Measurements from ENCODE around the gene TNS1. TPM values are rescaled to one million over a fixed set of nuclear protein-coding genes. Genes with fewer than 3 reads are reported as not detected.
"Not testable (repeated sequence)": the region's sequence is repeated elsewhere in the genome, so short reads cannot be mapped to it uniquely, and the experiment has no call there.

TNS1 gene
- total and polyA plus RNA-seq, 9 of the 15 experiments (the other 6 are each of a cell fraction or from before 2014, with no cell fraction given), result 0.13 to 2.7 (median 0.77) TPM

- H3K9ac ChIP-seq (ENCODE audit: insufficient read depth in 1 of 2, low read depth in 2 of 2, low read length in 2 of 2), result not testable (repeated sequence)
- peak; percentile 21 for TF ChIP-seq NFYB (IDR thresholded peaks at IDR 0.05; ENCODE audit: extremely low read depth, insufficient read length)
- intact Hi-C loops (cut with micrococcal nuclease), result loop anchor here (10.0 kb wide), 1 partner anchor 278 kb away; the partner anchor contains the start of gene RUFY4
Observed at GRCh38 chr2:217786560-217786959, 216.2 kb downstream of the TNS1 start.

GRCh38 chr2:217785544-217786045, 217.2 kb downstream of the TNS1 start:
- in situ Hi-C loops (cut with MboI), result loop anchor here (5.0 kb wide), 1 partner anchor 202 kb away; no protein-coding TSS in a partner anchor
- H3K9ac ChIP-seq (ENCODE audit: insufficient read depth in 1 of 2, low read depth in 2 of 2, low read length in 2 of 2), result no peak overlapping the region
- H4K20me1 ChIP-seq (replicated peaks; ENCODE audit: control insufficient read depth, insufficient read depth, low read length), result no peaks in the 10 kb centered on the region; the same call in 1 of the 2 replicates
- no TSS peak for BruUV-seq (replicated peaks)
- no peaks in the 10 kb centered on the region for H3K79me2 ChIP-seq (ENCODE audit: control insufficient read depth, insufficient read depth, low read length)
- H3K9me1 ChIP-seq (ENCODE audit: control insufficient read depth, insufficient read depth, low read length), result no peaks in the 10 kb centered on the region
- CTCF ChIA-PET (ENCODE audit: low intra/inter-chr PET ratio), result interaction anchor here (0.7 to 2.0 kb wide), 6 partner anchors 101 to 302 kb away, joined by 3 to 13 read pairs (median 6); no protein-coding TSS in a partner anchor
- peak; percentile 63 to 73 (median 70) for DNase-seq (ENCODE audit: extremely low read depth in 1 of 4, low spot score in 3 of 4)
- FAIRE-seq, result peak; percentile 82
- POLR2A ChIA-PET, result interaction anchor here (0.7 to 0.8 kb wide), 2 partner anchors 144 to 202 kb away, joined by 4 to 6 read pairs; no protein-coding TSS in a partner anchor
- intact Hi-C loops (cut with micrococcal nuclease), result loop anchor here (1.0 to 10.0 kb wide), 2 partner anchors 203 to 279 kb away; partner anchors contain the start of gene RUFY4
- H2AFZ ChIP-seq (ENCODE audit: low read depth, low read length), result no peak overlapping the region
- peak; percentile 88 for ATAC-seq
- no peaks in the 10 kb centered on the region for H3K9me3 ChIP-seq (replicated peaks; ENCODE audit: control insufficient read depth, insufficient read depth, low read depth, low read length)
- WGBS (ENCODE audit: insufficient coverage, low coverage, missing lambda C conversion rate), result 6% methylated on average over 9 of the region's 10 CpGs
- H3K4me2 ChIP-seq (ENCODE audit: insufficient read depth, low read length), result no peak overlapping the region
- no peaks in the 10 kb centered on the region for H3K27me3 ChIP-seq (ENCODE audit: control insufficient read depth in 2 of 2, insufficient read depth in 2 of 2, low read length in 2 of 2)
- no peak overlapping the region for H3K4me3 ChIP-seq
- no peaks in the 10 kb centered on the region for H3K36me3 ChIP-seq (ENCODE audit: control insufficient read depth, insufficient read depth, low read length)
- no peak overlapping the region for H3K27ac ChIP-seq (ENCODE audit: extremely low read depth, low read depth, low read length)
- H3K4me1 ChIP-seq (replicated peaks in 1 of 2; ENCODE audit: control insufficient read depth in 2 of 2, insufficient read depth in 2 of 2, low read length in 2 of 2), result peaks cover 0 to 5% of the 10 kb centered on the region in 2 experiments; a peak in 3 of 5 replicates
- no peak for TF ChIP-seq GTF2F1 (IDR thresholded peaks at IDR 0.05; ENCODE audit: low read depth, low read length)
- TF ChIP-seq YBX1 (IDR thresholded peaks at IDR 0.05), result no peak
- TF ChIP-seq RB1 (IDR thresholded peaks at IDR 0.05; ENCODE audit: low read depth), result peak; percentile 31; the same call in 1 of the 2 replicates
- TF ChIP-seq, protein P1, sequence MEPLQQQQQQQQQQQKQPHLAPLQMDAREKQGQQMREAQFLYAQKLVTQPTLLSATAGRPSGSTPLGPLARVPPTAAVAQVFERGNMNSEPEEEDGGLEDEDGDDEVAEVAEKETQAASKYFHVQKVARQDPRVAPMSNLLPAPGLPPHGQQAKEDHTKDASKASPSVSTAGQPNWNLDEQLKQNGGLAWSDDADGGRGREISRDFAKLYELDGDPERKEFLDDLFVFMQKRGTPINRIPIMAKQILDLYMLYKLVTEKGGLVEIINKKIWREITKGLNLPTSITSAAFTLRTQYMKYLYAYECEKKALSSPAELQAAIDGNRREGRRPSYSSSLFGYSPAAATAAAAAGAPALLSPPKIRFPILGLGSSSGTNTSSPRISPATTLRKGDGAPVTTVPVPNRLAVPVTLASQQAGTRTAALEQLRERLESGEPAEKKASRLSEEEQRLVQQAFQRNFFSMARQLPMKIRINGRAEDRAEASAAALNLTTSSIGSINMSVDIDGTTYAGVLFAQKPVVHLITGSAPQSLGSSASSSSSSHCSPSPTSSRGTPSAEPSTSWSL (CRISPR knock-in tag; IDR thresholded peaks at IDR 0.05; ENCODE audit: borderline replicate concordance), result no peak
- TF ChIP-seq CTCF (IDR thresholded peaks at IDR 0.05 in 2 of 3, conservative IDR thresholded peaks at IDR 0.05 in 1 of 3; ENCODE audit: insufficient read depth in 2 of 3, low read depth in 1 of 3, low read length in 3 of 3), result peak; percentile 82 to 91 (median 90)
- TF ChIP-seq, protein P2, sequence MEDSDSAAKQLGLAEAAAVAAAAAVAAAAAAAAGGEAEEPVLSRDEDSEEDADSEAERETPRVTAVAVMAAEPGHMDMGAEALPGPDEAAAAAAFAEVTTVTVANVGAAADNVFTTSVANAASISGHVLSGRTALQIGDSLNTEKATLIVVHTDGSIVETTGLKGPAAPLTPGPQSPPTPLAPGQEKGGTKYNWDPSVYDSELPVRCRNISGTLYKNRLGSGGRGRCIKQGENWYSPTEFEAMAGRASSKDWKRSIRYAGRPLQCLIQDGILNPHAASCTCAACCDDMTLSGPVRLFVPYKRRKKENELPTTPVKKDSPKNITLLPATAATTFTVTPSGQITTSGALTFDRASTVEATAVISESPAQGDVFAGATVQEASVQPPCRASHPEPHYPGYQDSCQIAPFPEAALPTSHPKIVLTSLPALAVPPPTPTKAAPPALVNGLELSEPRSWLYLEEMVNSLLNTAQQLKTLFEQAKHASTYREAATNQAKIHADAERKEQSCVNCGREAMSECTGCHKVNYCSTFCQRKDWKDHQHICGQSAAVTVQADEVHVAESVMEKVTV (CRISPR knock-in tag; IDR thresholded peaks at IDR 0.05), result peak; percentile 63
- TF ChIP-seq SPI1 (IDR thresholded peaks at IDR 0.05; ENCODE audit: borderline replicate concordance, low read depth, low read length), result peak; percentile 90
- TF ChIP-seq CC2D1A (IDR thresholded peaks at IDR 0.05), result peak; percentile 55; the same call in 1 of the 2 replicates

More at GRCh38 chr2:217786560-217786959, 216.2 kb downstream of the TNS1 start:
- not testable (repeated sequence) for H4K20me1 ChIP-seq (replicated peaks; ENCODE audit: control insufficient read depth, insufficient read depth, low read length); H2AFZ ChIP-seq (ENCODE audit: low read depth, low read length); H3K4me2 ChIP-seq (ENCODE audit: insufficient read depth, low read length); FAIRE-seq; H3K27me3 ChIP-seq (ENCODE audit: control insufficient read depth in 2 of 2, insufficient read depth in 2 of 2, low read length in 2 of 2); H3K9me3 ChIP-seq (replicated peaks; ENCODE audit: control insufficient read depth, insufficient read depth, low read depth, low read length); H3K27ac ChIP-seq (ENCODE audit: extremely low read depth, low read depth, low read length); H3K79me2 ChIP-seq (ENCODE audit: control insufficient read depth, insufficient read depth, low read length); H3K4me1 ChIP-seq (replicated peaks in 1 of 2; ENCODE audit: control insufficient read depth in 2 of 2, insufficient read depth in 2 of 2, low read length in 2 of 2); H3K4me3 ChIP-seq; ATAC-seq; H3K36me3 ChIP-seq (ENCODE audit: control insufficient read depth, insufficient read depth, low read length); BruUV-seq (replicated peaks); DNase-seq (ENCODE audit: extremely low read depth in 1 of 4, low spot score in 3 of 4); H3K9me1 ChIP-seq (ENCODE audit: control insufficient read depth, insufficient read depth, low read length)
- 29% methylated on average over 2 of the region's 5 CpGs for WGBS (ENCODE audit: insufficient coverage, low coverage, missing lambda C conversion rate)
- in situ Hi-C loops (cut with MboI), result loop anchor here (5.0 kb wide), 1 partner anchor 201 kb away; no protein-coding TSS in a partner anchor
- CTCF ChIA-PET (ENCODE audit: low intra/inter-chr PET ratio), result interaction anchor here (2.0 kb wide), 1 partner anchor 202 kb away, joined by 13 read pairs; no protein-coding TSS in a partner anchor
- POLR2A ChIA-PET, result interaction anchor here (0.6 to 0.7 kb wide), 2 partner anchors 9 to 13 kb away, joined by 3 read pairs; no protein-coding TSS in a partner anchor

Data from K562 (cell line).